A549 (cell line): ENCODE data around the gene KLK7. TPM values are rescaled to one million over a fixed set of nuclear protein-coding genes. Genes with fewer than 3 reads are reported as not detected.

Experiments used
- ATAC-seq, 2 experiments: fragments of 200-7000 bp in 1 of 2; fragments of >200 bp in 1 of 2; cut with Nextera tagmentation in 1 of 2; cut with Tn5 transposase in 1 of 2; 3 replicates each; pipeline versions ENCODE4 v1.8.0 to v1.9.1; 2018 to 2020; ENCODE audit warnings: mild to moderate bottlenecking in 1 of 2, moderate library complexity in 1 of 2
- CTCF ChIA-PET: fragments of 300-600 bp; sonication (Branson Sonifier 250); formaldehyde crosslinking; extraction: SDS; loops from one replicate; lab custom pipeline; 2021; ENCODE audit warnings: antibody characterized with exemption, inconsistent platforms; lab: Yijun Ruan, JAX
- POLR2A ChIA-PET: fragments of 350-600 bp; formaldehyde crosslinking; extraction: SDS; loops from one replicate; lab custom pipeline; 2021; ENCODE audit warnings: antibody characterized with exemption, inconsistent platforms; lab: Yijun Ruan, JAX
- DNase-seq, 2 experiments: peaks; one replicate each; pipeline versions ENCODE4 v3.0.0 to v3.0.0-alpha.2; 2011 to 2016; ENCODE audit warnings: low read depth in 1 of 2, low spot score in 1 of 2
- FAIRE-seq: peaks from 2 replicates; lab custom pipeline; 2011; peaks lifted over from hg19 to GRCh38; lab: Jason Lieb, UNC
- H3K27ac ChIP-seq, 2 experiments: fragments of >200 bp; sonication (Bioruptor Twin); formaldehyde crosslinking; 3 replicates each; pipeline ENCODE4 v1.5.1; 2016 to 2017
- H3K4me1 ChIP-seq: fragments of >200 bp; sonication (Bioruptor Twin); formaldehyde crosslinking; 3 replicates; pipeline ENCODE4 v1.6.1; 2016
- H3K4me2 ChIP-seq: fragments of >200 bp; sonication (Bioruptor Twin); formaldehyde crosslinking; 3 replicates; pipeline ENCODE4 v1.6.1; 2016
- H3K4me3 ChIP-seq: fragments of >200 bp; sonication (Bioruptor Twin); formaldehyde crosslinking; 3 replicates; pipeline ENCODE4 v1.5.1; 2016
- H3K9me3 ChIP-seq: fragments of >200 bp; sonication (Bioruptor Twin); formaldehyde crosslinking; 3 replicates; pipeline ENCODE4 v1.6.1; 2016
- BHLHE40 ChIP-seq: IDR thresholded peaks from 2 replicates; pipeline ENCODE4 v1.6.1; 2012; ENCODE audit warnings: low read depth, low read length, inconsistent platforms
- CBX8 ChIP-seq: fragments of 200-600 bp; sonication (generic); IDR thresholded peaks from 2 replicates; pipeline ENCODE4 v1.6.1; 2016
- CHD4 ChIP-seq: fragments of 200-600 bp; sonication (generic); IDR thresholded peaks from 2 replicates; pipeline ENCODE4 v1.6.1; 2016; ENCODE audit warnings: antibody characterized with exemption, mild to moderate bottlenecking, borderline replicate concordance
- FOSL2 ChIP-seq, 2 experiments: fragments of 450-650 bp in 1 of 2; fragments of >200 bp in 1 of 2; sonication (Bioruptor Twin) in 1 of 2; formaldehyde crosslinking; IDR thresholded peaks; 2 replicates each; pipeline versions ENCODE4 v1.5.0 to v1.6.1; 2016 to 2020; ENCODE audit warnings: mild to moderate bottlenecking in 1 of 2, moderate library complexity in 1 of 2
- HEYL ChIP-seq: fragments of 250-450 bp; sonication (Bioruptor Pico); IDR thresholded peaks from 2 replicates; pipeline ENCODE4 v1.8.0; 2021; ENCODE audit warnings: mild to moderate bottlenecking, moderate library complexity
- HOXB5 ChIP-seq: fragments of 250-450 bp; sonication (Bioruptor Pico); IDR thresholded peaks from 2 replicates; pipeline ENCODE4 v1.5.0; 2020; ENCODE audit warnings: mild to moderate bottlenecking, moderate library complexity
- JUNB ChIP-seq: fragments of >200 bp; sonication (Bioruptor Twin); formaldehyde crosslinking; IDR thresholded peaks from 2 replicates; pipeline ENCODE4 v1.6.1; 2016
- MAZ ChIP-seq: fragments of 150-350 bp; IDR thresholded peaks from 2 replicates; pipeline ENCODE4 v1.6.1; 2014; ENCODE audit warnings: antibody characterized with exemption, low read depth, low read length, borderline replicate concordance
- NR3C1 ChIP-seq: fragments of >200 bp; sonication (Bioruptor Twin); formaldehyde crosslinking; IDR thresholded peaks from 3 replicates; pipeline ENCODE4 v1.6.1; 2017
- PBX3 ChIP-seq: IDR thresholded peaks from 2 replicates; pipeline ENCODE4 v1.6.1; 2012
- PHF8 ChIP-seq: fragments of 200-600 bp; sonication (generic); IDR thresholded peaks from 2 replicates; pipeline ENCODE4 v1.6.1; 2016; ENCODE audit warnings: low read depth, mild to moderate bottlenecking, antibody characterized with exemption, moderate library complexity, borderline replicate concordance
- REST ChIP-seq: fragments of 200-600 bp; sonication (generic); IDR thresholded peaks from 2 replicates; pipeline ENCODE4 v1.6.1; 2016; ENCODE audit warnings: antibody characterized with exemption, mild to moderate bottlenecking, moderate library complexity
- RFX5 ChIP-seq: fragments of 450-650 bp; IDR thresholded peaks from 2 replicates; pipeline ENCODE4 v1.7.1; 2014; ENCODE audit warnings: antibody characterized with exemption, mild to moderate bottlenecking, moderate library complexity
- RNF2 ChIP-seq: fragments of 200-600 bp; sonication (generic); IDR thresholded peaks from 2 replicates; pipeline ENCODE4 v1.6.1; 2016; ENCODE audit warnings: low read depth, mild to moderate bottlenecking, antibody characterized with exemption, moderate library complexity, borderline replicate concordance
- ZC3H11A ChIP-seq: fragments of 450-650 bp; IDR thresholded peaks from 2 replicates; pipeline ENCODE4 v1.6.1; 2014; ENCODE audit warnings: antibody characterized with exemption, mild to moderate bottlenecking
- ZFP36 ChIP-seq: fragments of 450-650 bp; IDR thresholded peaks from 2 replicates; pipeline ENCODE4 v1.6.1; 2014; ENCODE audit warnings: borderline replicate concordance; ENCODE audit not compliant: partially characterized antibody
- ZNF302 ChIP-seq: fragments of 250-450 bp; sonication (Bioruptor Pico); IDR thresholded peaks from 2 replicates; pipeline ENCODE4 v1.9.0; 2021; ENCODE audit warnings: inconsistent platforms, mild to moderate bottlenecking, moderate library complexity
- ZSCAN20 ChIP-seq: fragments of 250-450 bp; sonication (Bioruptor Pico); IDR thresholded peaks from 2 replicates; pipeline ENCODE4 v1.8.0; 2022; ENCODE audit warnings: mild to moderate bottlenecking, moderate library complexity
- WGBS: methylation state at CpG from one replicate; pipeline ENCODE4 v1.1.6; 2017; ENCODE audit errors: missing lambda C conversion rate; 5-methylcytosine and 5-hydroxymethylcytosine counted together
- polyA plus RNA-seq, 4 experiments: library from polyadenylated mRNA; depleted of rRNA in 3 of 4; stranded (reverse); fragments of >200 nt; fragmentation: RNase III in 1 of 4; extraction: RNeasy Plus Mini Kit Qiagen cat#74134 plus additional on column Dnase treatment in 1 of 4; gene quantifications; 2 replicates in 3 of 4; 3 replicates in 1 of 4; pipeline ENCODE4 v1.2.3, GENCODE V29; 2011 to 2017
- TF ChIP-seq, protein P1 (sequence below): IDR thresholded peaks from 2 replicates; pipeline ENCODE4 v1.6.1; 2012
- TF ChIP-seq, protein P2 (sequence below): fragments of >200 bp; sonication (Bioruptor Twin); formaldehyde crosslinking; IDR thresholded peaks from 2 replicates; pipeline ENCODE4 v1.6.1; 2016

The KLK7 gene
- polyA plus RNA-seq, 2 of the 4 experiments (the other 2 are of a cell fraction), result not detected

GRCh38 chr19:51000426-51000825 is 16.7 kb upstream of the KLK7 start:
- Histone ChIP-seq H3K4me1 (peaks cover 6% of the 10 kb centered on the region; the same call in 2 of the 3 replicates), H3K4me2 (no peak overlapping the region), H3K4me3 (no peak overlapping the region), H3K27ac (no peak overlapping the region), H3K9me3 (no peaks in the 10 kb centered on the region)
- ChIA-PET CTCF (interaction anchor here (1.5 kb wide), 1 partner anchor 12 kb away, joined by 3 read pairs; no protein-coding TSS in a partner anchor), POLR2A (no interaction called here)
- DNase-seq, result no peak
- TF ChIP-seq ZC3H11A (no peak), ZFP36 (no peak), RNF2 (no peak), MAZ (no peak), PBX3 (no peak), FOSL2 (IDR thresholded peaks at IDR 0.05) (no peak), FOSL2 (CRISPR knock-in tag; IDR thresholded peaks at IDR 0.05) (no peak), RFX5 (no peak), BHLHE40 (no peak)
- TF ChIP-seq, protein P1, sequence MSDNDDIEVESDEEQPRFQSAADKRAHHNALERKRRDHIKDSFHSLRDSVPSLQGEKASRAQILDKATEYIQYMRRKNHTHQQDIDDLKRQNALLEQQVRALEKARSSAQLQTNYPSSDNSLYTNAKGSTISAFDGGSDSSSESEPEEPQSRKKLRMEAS, result no peak
- no peak for FAIRE-seq
- WGBS, result 76% methylated on average over 10 of the region's 10 CpGs
- ATAC-seq, result no peak

DNA sequence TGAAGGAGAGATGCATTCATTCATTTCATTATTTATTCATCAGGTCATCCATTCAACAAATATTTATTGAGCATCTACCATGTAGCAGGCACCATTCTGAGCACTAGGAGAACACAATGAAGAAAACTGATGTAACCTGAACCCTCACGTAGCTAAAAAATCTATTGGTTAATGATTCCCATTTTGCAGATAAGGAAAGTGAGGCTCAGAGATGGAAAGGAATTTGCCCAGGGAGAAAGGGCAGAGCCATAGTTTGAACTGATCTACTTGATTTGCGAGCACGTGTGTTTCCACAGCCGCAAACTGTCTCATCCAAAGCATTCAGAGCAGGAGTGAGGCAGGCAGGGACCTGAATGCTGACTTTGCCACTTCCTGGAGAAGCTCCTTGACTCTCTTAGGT is 15.0 kb upstream of the KLK7 start:
- no peak for DNase-seq
- H3K27ac ChIP-seq, result no peak overlapping the region
- POLR2A ChIA-PET, result no interaction called here
- H3K4me3 ChIP-seq, result no peak overlapping the region
- no peak for ATAC-seq
- no peak for FAIRE-seq
- WGBS, result 45% methylated on average over 4 of the region's 4 CpGs
- peaks cover 5% of the 10 kb centered on the region; the same call in 2 of the 3 replicates for H3K9me3 ChIP-seq
- TF ChIP-seq REST (no peak), ZSCAN20 (CRISPR knock-in tag) (no peak), NR3C1 (no peak), PHF8 (no peak), CBX8 (no peak), JUNB (no peak), ZNF302 (CRISPR knock-in tag) (no peak), HEYL (no peak), CHD4 (no peak)
- TF ChIP-seq, protein P2, sequence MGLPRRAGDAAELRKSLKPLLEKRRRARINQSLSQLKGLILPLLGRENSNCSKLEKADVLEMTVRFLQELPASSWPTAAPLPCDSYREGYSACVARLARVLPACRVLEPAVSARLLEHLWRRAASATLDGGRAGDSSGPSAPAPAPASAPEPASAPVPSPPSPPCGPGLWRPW, result no peak
- H3K4me1 ChIP-seq, result peaks cover 6% of the 10 kb centered on the region; the same call in 2 of the 3 replicates
- CTCF ChIA-PET, result interaction anchor here (1.0 to 2.0 kb wide), 5 partner anchors 13 to 76 kb away, joined by 3 to 9 read pairs (median 5); no protein-coding TSS in a partner anchor
- no peak overlapping the region for H3K4me2 ChIP-seq

- POLR2A ChIA-PET, result no interaction called here
These were observed 14.3 kb upstream of the KLK7 start for GRCh38 chr19:50998061-50998460.

More at GRCh38 chr19:50998061-50998460, 14.3 kb upstream of the KLK7 start:
- no peak for DNase-seq
- peaks cover 5% of the 10 kb centered on the region; the same call in 2 of the 3 replicates for H3K9me3 ChIP-seq
- no peak overlapping the region for H3K4me2 ChIP-seq
- CTCF ChIA-PET, result interaction anchor here (0.6 to 2.0 kb wide), 5 partner anchors 19 to 154 kb away, joined by 3 to 9 read pairs (median 5); no protein-coding TSS in a partner anchor
- TF ChIP-seq ZC3H11A (no peak), HOXB5 (CRISPR knock-in tag) (no peak), ZFP36 (peak; percentile 67), MAZ (no peak)
- TF ChIP-seq, all 56 proteins: peak for 1
- no peak overlapping the region for H3K4me3 ChIP-seq
- 26% methylated on average over 5 of the region's 5 CpGs for WGBS
- ATAC-seq (no peak), FAIRE-seq (peak; percentile 28)
- H3K4me1 ChIP-seq, result peaks cover 6% of the 10 kb centered on the region; the same call in 2 of the 3 replicates
- no peak overlapping the region for H3K27ac ChIP-seq
